ENCODE data around the gene PLPP3. TPM values are rescaled to one million over a fixed set of nuclear protein-coding genes. Genes with fewer than 3 reads are reported as not detected.

The PLPP3 gene
- total RNA-seq, 1 donor from 2014 or later, result 33.5 TPM

GRCh38 chr1:56447823-56448222 lies 131.5 kb downstream of the PLPP3 start:
- no peak for DNase-seq (ENCODE audit: low spot score)
- Mint-ChIP-seq H3K36me3 (ENCODE audit: low read depth, unreplicated experiment) (no peaks in the 10 kb centered on the region), H3K27me3 (ENCODE audit: unreplicated experiment) (peaks cover 3% of the 10 kb centered on the region), H3K4me1 (ENCODE audit: unreplicated experiment) (peaks cover 10% of the 10 kb centered on the region), H3K4me3 (ENCODE audit: unreplicated experiment) (no peak overlapping the region), H3K27ac (ENCODE audit: unreplicated experiment) (no peak overlapping the region), H3K9me3 (ENCODE audit: unreplicated experiment) (no peaks in the 10 kb centered on the region)
- no peak for TF ChIP-seq CTCF (IDR thresholded peaks at IDR 0.05; ENCODE audit: unreplicated experiment)

- Mint-ChIP-seq H3K36me3 (ENCODE audit: low read depth, unreplicated experiment) (no peaks in the 10 kb centered on the region), H3K4me1 (ENCODE audit: unreplicated experiment) (peaks cover 9% of the 10 kb centered on the region), H3K27ac (ENCODE audit: unreplicated experiment) (no peak overlapping the region), H3K27me3 (ENCODE audit: unreplicated experiment) (peaks cover 3% of the 10 kb centered on the region), H3K9me3 (ENCODE audit: unreplicated experiment) (no peaks in the 10 kb centered on the region), H3K4me3 (ENCODE audit: unreplicated experiment) (no peak overlapping the region)
- TF ChIP-seq CTCF (IDR thresholded peaks at IDR 0.05; ENCODE audit: unreplicated experiment), result no peak
- no peak for DNase-seq (ENCODE audit: low spot score)
These were observed 132.7 kb downstream of the PLPP3 start for GRCh38 chr1:56446531-56447098.

GRCh38 chr1:56444960-56445646 lies 134.3 kb downstream of the PLPP3 start:
- no peak for DNase-seq (ENCODE audit: low spot score)
- H3K36me3 Mint-ChIP-seq (ENCODE audit: low read depth, unreplicated experiment), result no peaks in the 10 kb centered on the region
- no peak for TF ChIP-seq CTCF (IDR thresholded peaks at IDR 0.05; ENCODE audit: unreplicated experiment)
- H3K4me1 Mint-ChIP-seq (ENCODE audit: unreplicated experiment), result peaks cover 11% of the 10 kb centered on the region
- no peaks in the 10 kb centered on the region for H3K9me3 Mint-ChIP-seq (ENCODE audit: unreplicated experiment)
- no peak overlapping the region for H3K4me3 Mint-ChIP-seq (ENCODE audit: unreplicated experiment)
- peaks cover 3% of the 10 kb centered on the region for H3K27me3 Mint-ChIP-seq (ENCODE audit: unreplicated experiment)
- H3K27ac Mint-ChIP-seq (ENCODE audit: unreplicated experiment), result no peak overlapping the region

Other genes starting within 250 kb of the PLPP3 start
- gene PRKAA2, start 65.8 kb upstream of the PLPP3 start, total RNA-seq (ENCODE audit: unreplicated experiment), result 2.4 TPM
- gene FYB2, start 239.8 kb upstream of the PLPP3 start, total RNA-seq (ENCODE audit: unreplicated experiment), result 0.18 TPM

All from endothelial cell (in vitro differentiated cells).